Astrocyte of the hippocampus (primary cell): ENCODE measurements around the gene LRRC74B.
"Not testable (repeated sequence)": the region's sequence is repeated elsewhere in the genome, so short reads cannot be mapped to it uniquely, and the experiment has no call there.

Source experiments
- DNase-seq: peaks from one replicate; pipeline ENCODE4 v3.0.0; 2011; ENCODE audit warnings: low read depth, low spot score

Gene LRRC74B

DNA sequence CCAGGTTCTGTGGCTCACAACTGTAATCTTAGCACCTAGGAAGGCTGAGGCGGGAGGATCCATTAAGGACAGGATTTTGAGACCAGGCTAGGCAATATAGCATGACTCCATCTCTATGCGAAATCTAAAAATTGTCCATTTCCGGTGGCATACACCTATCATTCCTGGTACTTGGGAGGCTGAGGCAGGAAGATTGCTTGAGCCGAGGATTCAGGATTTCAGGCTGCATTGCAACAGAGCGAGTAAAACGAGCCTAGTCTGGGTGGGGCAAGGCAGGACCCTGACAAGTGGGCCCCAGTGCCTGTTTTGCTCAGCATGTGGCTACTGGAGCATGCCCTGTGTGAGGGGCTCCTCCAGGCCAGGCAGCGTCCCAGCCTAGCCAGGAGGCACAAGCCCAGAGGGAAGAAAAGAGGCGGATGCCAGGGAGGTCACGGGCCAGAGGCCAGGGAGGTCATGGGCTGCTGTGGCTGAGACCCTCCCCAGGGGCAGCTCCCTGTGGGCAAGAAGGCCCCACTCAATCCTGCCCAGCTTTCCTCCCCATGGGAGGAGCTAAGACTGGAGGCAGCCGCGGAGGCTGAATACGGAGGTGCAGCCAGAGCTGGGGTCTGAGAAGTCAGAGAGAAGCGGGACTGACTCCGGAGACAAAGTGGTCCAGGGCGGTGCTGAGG lies 8.4 kb downstream of the LRRC74B start:
- DNase-seq: no peak

DNA sequence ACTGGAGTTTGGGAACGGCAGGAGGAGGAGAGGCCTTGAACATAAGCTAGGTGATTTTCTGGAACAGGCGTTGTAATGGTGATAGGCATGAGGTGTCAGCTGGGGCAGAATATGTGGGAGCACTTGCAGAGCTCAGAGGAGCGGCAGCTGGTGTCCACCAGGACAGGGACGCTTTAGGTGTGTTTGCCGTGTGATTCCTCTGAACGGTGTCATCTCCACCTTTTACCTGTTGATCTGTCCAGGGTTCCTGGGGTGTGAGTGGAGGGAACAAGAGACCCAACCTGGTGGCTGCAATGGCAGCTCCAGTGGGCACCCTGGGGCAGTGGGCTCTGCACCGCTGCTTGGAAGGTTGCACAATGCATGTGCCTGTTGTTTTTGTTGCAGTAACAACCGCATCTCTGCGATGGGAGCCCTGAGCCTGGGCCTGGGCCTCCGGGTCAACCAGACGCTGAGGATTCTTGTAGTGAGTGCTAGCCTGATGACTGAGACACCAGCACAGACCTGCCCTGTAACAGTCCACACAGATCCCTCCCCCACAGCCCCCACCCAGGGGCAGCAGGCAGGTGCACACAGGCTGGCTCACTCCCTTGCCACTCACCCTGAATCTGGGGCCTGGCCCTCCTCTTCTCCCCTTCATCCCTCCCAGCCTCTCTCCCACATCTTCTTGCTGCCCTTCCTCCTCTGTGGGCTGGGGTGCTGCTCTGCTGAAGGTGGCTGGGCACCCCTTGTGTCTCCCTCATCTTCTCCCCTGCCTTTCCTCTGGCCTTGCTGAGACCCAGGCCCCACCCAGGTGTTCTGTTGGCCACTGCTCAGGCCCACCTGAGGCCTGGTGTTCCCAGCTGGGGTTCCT lies 9.2 kb downstream of the LRRC74B start:
- no peak for DNase-seq

DNA sequence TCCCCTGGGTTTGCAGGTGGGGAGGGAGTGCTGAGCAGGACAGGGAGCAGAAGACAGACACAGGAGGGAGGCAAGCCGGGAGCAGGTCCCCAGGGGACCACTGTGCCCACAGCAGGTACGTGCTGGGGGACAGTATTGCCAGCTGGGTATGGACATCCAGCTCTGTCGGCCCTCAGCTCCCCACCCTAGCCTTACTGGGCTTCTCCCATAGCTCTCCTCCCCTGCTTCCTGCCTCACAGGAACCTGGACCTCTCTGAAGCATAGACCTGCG lies 9.8 kb downstream of the LRRC74B start:
- DNase-seq: no peak

DNA sequence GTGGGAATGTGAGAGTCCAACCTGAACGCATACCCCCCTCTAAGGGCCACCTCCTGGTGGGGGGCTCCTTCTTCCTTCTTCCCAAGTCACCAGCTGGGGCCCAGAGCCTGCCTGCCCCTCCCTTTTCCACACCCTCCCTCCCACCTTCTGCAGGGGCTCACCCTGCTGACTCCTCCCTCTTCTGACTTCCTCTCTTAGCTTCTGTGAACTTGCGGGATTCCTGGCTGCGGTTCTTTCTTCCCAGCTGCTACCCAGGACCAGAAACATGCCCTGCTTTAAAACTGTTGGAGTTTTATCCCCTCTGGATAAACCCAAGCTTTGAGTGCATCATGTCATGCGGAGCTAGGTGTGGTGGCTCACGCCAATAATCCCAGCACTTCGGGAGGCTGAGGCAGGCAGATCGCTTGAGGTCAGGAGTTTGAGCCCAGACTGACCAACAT lies 10.2 kb downstream of the LRRC74B start:
- DNase-seq: no peak

DNA sequence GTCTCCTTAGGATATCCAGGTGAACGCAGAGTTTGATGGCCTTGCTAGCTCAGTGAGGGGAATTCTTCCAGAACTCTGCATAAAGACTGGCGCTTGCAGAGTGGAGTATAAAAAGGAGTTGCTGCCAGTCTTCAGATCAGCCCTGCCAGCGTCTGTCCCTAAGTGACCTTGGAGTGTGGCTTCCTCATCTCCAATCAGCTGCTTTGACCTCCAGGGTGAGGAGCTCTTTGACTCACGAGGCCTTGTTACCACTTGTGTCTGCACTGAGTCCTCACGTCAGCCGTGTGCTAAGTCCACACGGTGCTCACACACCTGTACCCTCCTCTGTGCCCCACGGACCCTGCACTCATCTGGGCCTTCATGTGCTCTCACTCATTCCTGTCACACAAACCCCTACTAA lies 14.6 kb downstream of the LRRC74B start:
- DNase-seq: not testable (repeated sequence)

DNA sequence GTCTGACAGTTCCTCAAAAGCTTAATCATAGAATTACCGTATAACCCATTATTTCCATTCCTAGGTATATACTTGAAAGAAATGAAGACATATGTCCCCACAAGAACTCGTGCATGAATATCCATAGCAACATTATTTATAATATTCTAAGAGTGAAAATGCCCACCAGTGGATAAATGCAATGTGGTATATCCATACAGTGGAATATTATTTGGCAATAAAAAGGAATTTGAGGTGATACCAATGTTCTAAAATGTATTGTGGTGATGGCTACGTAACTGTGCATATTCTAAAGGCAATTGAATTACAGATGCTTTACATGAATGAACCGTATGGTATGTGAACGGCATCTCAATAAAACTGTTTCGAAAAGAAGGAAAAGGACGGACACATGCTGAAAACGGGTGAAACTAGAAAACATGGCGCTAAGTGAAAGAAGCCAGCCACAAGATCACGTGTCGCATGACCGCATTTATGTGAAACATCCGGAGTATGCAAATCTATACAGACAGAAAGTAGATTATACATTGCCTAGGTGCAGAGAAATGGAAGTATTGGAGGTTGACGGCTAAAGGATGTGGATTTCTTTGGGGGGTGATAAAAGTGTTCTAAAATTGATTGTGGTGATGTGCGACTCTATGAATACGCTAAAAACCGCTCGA lies 16.0 kb downstream of the LRRC74B start:
- DNase-seq: not testable (repeated sequence)

DNA sequence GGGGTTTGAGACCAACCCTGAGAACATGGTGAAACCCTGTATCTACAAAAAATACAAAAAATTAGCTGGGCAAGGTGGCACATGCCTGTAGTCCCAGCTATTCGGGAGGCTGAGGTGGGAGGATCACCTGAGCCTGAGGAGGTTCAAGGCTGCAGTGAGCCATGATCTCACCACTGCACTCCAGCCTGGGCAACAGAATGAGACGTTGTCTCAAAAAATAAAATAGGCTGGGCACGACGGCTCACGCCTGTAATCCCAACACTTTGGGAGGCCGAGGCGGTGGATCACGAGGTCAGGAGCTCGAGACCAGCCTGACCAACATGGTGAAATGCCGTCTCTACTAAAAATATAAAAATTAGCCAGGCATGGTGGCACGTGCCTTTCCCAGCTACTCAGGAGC lies 18.7 kb downstream of the LRRC74B start:
- not testable (repeated sequence) for DNase-seq

DNA sequence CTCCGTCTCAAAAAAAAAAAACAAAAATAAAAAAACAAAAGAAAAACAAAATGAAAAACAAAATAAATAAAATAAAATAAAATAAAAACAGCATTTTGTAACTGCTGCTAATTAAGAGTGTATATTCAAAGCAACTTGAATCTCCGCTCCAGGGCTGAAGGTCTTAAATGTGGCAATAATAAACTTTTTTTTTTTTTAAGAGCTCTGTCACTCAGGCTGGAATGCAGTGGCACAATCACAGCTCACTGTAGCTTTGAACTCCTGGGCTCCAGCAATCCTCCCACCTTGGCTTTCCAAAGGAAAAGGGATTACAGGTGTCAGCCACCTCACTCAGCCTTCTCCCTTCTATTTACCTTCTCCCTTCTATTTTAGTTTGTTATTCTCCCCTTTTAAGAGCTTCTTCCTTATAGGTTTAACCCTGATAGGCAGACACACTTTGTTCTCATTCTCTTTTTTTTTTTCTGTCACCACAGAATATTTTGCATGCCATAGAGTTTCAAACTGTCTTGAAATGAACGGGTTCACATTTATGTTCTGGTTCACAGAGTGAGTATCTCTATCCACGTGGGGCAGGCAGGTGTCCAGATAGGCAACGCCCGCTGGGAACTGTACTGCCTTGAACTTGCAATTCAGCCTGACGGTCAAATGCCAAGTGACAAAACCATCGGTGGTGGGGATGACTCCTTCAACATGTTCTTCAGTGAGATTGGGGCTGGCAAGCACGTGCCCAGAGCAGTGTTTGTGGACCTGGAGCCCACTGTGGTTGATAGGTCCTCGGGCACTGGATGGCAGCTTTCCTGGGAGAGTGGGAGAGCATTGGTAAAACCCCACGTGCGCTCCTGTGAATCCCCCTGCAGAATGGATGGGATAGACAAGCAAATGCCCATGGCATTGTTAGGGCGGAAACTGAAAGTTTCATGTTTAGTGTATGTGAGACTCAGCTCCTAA lies 19.4 kb downstream of the LRRC74B start:
- no peak for DNase-seq

DNA sequence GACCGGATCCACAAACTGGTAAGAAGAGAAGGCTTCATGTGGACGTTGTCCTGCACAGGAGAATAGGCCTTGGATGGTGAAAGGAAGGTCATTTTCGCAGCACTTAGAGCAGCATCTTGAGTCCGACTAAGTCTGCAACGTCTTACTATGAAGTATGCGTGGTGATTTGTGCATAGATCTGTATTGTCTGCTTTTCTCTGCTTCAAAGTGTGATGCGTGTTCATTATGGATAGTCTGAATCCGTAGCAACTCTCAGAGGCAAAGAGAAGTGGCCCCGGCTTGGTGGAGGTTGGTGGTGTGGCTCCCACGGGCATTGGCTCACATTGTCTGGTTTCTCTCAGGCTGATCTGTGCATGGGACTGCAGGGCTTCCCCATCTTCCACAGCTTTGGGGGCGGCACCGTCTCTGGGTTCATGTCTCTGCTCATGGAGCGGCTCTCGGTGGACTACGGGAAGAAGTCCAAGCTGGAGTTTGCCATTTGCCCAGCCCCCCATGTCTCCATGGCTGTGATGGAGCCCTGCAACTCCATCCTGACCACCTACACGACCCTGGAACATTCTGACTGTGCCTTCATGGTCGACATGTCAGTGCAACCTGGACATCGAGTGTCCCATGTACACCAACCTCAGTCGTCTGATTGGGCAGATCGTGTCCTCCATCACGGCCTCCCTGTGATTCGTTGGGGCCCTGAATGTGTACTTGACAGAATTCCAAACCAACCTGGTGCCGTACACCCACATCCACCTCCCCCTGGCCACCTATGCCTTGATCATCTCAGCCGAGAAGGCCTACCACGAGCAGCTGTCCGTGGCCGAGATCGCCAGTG lies 21.5 kb downstream of the LRRC74B start:
- no peak for DNase-seq

DNA sequence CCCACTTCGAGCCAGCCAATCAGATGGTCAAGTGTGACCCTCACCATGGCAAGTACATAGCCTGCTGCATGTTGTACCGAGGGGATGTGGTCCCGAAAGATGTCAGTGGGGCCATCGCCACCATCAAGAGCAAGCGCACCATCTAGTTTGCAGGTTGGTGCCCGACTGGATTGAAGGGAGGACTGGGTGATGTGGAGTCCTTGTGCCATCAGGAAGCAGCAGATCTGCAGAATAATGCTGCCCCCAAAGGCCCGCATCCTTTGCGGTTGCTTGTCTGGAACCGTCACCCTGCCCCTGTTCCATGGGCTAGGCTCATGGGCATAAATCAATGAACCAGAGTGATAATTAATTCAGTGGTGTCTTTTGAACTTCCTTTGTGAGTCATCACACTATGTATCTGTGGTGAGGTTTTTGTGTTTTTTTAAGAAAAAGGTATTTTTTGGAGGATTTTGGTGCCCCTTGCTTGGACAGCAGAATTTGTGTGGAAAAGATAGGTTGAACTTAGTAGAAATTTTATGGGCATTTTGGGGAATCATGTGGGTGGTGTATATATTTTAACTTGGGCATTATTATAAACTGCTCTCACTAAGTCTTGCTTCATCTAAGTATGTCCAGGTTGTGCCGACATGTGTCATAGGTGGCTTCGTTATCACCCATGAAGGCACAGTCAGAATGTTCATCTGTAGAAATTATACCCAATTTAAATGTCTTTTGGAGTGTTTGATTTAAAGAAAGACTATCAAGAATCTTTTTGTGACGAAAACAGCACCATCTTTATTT lies 22.3 kb downstream of the LRRC74B start:
- DNase-seq: no peak

DNA sequence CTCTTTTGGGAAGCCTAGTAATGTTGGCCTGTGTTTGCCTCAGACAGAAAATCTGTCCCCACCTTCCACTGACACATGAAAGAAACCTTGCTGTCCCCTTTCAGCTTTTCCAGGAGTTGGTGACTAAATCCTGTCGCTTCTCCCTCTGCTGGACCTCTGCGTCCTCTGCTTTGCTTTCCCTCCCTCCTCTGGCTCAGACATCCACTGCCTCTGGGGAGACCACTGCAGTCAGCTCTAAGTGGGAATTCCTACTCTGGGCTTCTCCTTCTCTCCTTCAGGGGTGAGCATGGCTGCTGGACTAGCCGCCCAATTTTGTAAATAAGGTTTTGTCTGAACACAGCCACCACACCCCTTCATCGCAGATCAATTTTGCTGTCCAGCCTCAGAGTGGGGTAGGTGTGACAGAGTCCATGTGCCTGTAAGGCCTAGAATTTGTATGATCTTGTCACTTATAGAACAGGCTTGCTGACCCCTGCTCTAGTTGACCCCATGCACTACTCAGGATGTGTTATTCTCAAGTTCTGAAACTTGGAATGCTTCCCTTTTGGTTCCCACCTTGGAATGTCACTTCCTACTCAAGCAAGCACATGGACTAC lies 23.0 kb downstream of the LRRC74B start:
- DNase-seq: no peak

DNA sequence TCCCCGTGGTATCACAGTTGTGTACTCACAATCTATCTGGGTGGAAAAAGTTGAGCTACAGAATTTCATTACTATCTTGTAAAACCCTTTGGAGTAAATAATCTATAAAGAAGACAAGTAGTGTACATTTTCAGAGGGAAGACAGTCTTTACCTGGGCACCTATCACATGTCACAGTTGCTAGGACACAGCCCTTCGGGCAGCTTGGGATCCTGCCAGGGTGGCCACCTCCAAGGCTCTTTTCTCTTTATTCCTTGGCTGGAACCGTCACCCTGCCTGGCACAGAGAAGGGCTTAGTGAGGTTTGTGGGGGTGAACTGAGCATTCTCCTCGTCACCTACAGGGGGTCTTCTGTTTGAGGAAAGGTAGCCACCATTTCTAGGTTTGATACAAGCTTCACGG lies 23.6 kb downstream of the LRRC74B start:
- DNase-seq: no peak

DNA sequence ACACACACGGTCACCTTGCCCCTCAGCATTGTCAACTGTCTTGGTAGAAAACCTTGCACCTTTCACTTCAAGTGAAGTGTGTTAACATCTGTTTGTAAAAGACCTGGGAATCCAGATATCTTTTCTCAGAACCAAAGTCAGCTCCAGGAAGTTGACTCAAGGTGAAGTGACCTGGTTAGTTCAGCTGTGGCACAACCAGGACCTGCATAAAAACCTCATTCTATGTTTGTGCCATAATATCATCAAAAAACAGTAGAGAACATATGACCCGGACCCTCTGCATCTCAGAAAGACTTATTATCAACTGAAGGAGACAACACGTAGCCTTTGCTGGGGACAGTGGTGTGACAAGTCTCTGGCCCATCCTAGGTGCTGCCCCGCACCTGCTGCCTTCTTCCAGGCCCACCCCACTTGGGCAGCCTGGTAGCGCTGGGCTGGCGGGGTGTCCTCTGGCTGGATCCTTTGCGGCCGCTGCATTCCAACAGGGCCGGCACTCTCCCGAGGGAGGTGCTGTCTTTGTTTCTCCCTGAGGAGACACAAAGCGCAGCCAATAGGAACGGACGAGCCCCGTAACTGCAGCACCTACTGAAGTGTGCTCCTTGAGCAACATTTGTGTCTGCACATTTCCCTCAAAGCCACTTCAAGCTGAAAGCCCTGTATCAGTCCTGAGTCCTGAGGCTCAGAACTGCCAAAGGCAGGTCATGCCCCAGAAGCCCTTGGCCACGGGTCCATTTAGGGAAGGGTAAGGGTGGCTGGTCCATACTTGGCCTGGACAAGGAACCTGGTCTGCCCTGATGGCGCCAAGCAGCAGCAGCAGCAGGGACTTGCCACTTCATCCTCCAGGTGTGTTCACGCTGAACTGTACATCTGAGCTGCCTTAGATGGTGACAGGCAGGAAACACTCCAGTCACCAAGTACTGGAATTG lies 25.2 kb downstream of the LRRC74B start:
- DNase-seq: no peak

DNA sequence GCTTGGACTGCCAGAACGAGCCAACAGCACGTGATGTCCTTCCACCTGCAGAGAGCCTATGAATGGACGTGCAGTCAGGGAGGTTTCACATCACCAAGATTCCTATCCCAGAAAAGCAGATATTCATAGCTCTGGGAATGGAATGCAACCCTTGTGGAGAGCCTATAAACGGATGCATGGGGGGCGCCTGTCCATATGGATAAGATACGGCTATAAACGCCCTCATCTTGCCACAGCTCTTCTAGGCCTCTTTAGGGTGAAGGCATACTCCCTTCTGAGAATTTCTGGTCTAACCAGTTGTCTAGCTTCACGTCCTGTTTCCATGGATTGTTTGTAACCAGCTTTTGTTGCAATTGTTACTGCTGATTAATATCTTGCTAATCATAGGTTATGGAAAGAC lies 26.1 kb downstream of the LRRC74B start:
- not testable (repeated sequence) for DNase-seq

DNA sequence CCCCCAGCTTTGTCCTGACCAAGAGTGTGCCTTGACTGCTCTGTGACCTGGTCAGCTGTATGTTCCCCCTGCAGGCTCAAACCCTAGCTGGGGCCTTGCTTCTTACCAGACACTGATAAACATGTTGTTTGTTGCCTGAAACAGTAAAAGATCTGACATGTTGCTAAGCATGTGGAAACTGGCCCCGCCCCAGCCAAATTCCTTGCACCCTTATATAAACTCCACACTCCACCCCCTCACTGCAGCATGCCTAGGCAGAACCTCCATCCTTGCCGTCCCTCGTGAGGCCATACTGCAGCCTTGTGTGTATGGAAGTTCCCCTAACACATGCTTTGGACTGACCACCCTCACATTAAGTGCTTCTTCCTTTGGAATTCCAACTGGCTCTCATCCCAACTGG lies 27.3 kb downstream of the LRRC74B start:
- DNase-seq: no peak

DNA sequence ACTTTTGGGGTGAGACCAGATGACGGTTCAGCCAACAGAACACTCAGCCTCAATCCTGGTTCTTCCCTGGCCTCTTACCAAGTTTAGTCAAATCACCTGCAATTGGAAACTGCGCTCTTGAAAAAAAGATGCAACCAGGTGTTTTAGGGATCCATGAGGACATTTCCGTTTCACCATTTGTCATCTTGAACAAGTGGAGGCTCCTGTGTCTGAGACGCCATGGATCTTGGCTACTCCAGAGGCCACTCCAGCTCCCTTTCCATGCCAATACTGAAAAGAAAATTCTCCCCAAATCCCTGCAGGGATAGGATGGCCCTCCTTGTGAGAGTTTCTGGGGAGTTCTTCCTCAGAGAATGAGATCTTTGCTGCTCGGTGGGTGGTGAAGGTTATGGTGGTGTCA lies 27.7 kb downstream of the LRRC74B start:
- no peak for DNase-seq

DNA sequence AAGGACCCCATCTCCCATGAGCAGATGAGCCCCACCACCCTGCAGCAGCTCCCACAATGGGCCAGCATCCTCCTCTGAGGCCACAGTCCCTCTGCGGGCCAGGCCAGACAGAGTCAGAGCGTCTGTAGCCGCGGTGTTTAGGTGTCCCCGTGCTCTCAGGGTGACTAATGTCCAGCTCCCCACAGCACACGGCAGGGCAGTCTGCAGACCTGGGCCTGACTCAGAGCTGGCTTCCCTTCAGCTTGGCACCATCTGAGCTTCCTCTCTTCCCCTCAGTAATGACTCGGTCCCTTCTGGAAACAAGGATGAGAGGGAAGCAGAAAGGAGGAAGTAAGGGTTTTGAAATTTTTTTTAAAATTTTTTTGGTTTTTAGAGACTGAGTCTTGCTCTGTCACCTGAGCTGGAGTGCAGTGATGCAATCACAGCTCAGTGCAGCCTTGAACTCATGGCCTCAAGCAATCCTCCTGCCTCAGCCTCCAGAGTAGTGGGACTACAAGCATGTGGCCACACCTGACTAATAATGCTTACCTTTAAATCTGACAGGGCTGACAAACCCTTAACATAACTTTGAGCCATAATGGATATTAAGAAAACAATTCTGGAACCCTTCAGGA lies 28.5 kb downstream of the LRRC74B start:
- DNase-seq: peak; percentile 78

DNA sequence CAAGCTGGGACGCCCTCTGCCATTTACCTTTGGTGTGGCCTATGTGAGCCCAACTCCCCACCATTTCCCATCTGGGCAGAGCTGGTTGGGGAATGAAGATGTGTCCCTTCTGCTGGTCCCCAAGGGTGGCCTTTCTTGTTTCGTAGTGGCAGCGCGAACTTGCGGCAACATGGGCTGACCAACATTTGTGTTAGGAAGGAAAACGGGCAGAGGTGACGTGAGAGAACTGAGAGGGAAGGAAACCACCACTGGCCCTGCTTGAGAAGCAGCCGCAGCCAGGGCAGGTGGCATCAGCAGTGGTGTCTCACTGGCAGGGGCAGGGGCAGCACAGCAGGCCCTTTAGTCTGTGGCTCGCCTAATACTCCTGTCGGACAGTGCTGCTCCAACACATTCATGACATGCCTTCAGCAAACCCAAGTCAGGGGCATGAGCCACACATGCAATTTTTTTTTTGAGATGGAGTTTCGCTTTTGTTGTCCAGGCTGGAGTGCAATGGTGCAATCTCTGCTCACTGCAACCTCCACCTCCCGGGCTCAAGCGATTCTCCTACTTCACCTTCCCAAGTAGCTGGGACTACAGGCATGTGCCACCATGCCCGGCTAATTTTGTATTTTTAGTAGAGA lies 29.9 kb downstream of the LRRC74B start:
- no peak for DNase-seq
